Pancreas (tissue), 10 donors: Measurements from ENCODE around the gene FBXO38. TPM values are rescaled to one million over a fixed set of nuclear protein-coding genes. Genes with fewer than 3 reads are reported as not detected.

Experiments
- ATAC-seq, 4 donors: fragments of 200-7000 bp; cut with Tn5 transposase; one replicate each; pipeline versions ENCODE4 v1.8.0 to v1.9.1; 2020; ENCODE audit warnings: mild to moderate bottlenecking in 4 of 4, moderate library complexity in 4 of 4
- DNase-seq, 6 donors: peaks; one replicate each; pipeline ENCODE4 v3.0.0-alpha.2; 2020
- FAIRE-seq: peaks from 2 replicates; lab custom pipeline; 2012; peaks lifted over from hg19 to GRCh38; lab: Jason Lieb, UNC
- H3K27ac ChIP-seq, 4 donors: fragments of 200-600 bp; sonication (generic); 1 replicate in 3 of 4; 2 replicates in 1 of 4; pipeline versions ENCODE4 v1.5.0 to v1.8.0; 2020
- H3K27me3 ChIP-seq, 4 donors: fragments of 200-600 bp; one replicate each; pipeline ENCODE4 v1.8.0; 2021
- H3K36me3 ChIP-seq, 3 donors: fragments of 200-600 bp; sonication (generic) in 1 of 3; one replicate each; pipeline versions ENCODE4 v1.5.0 to v1.8.0; 2020 to 2021
- H3K4me1 ChIP-seq, 3 donors: fragments of 200-600 bp; one replicate each; pipeline ENCODE4 v1.8.0; 2021
- H3K4me3 ChIP-seq, 4 donors: fragments of 200-600 bp; sonication (generic) in 2 of 4; one replicate each; pipeline versions ENCODE4 v1.5.0 to v1.8.0; 2020 to 2021
- H3K9me3 ChIP-seq, 4 donors: fragments of 200-600 bp; one replicate each; pipeline ENCODE4 v1.8.0; 2021
- WGBS, 2 donors: extraction: QIAGEN DNeasy Blood & Tissue Kit; methylation state at CpG; one replicate each; pipeline ENCODE4 v1.1.7; 2013; 5-methylcytosine and 5-hydroxymethylcytosine counted together
- intact Hi-C, 3 donors: fragments of 100-400 bp; cut with DNase I; formaldehyde crosslinking; loops; one replicate each; pipeline versions ENCODE4 v1.11.1 to v1.14.2; 2022
- polyA plus RNA-seq, 2 donors: library from polyadenylated mRNA; stranded (reverse); fragments of 200-250 nt; gene quantifications; one replicate each; pipeline ENCODE4 v1.2.3, GENCODE V29; 2013
- total RNA-seq, 6 donors: library from RNA; stranded (reverse); fragmentation: NEBNext Ultra II Directional in 4 of 6; extraction: Animal tissue kit (Norgen Biotek cat#: 25700) in 4 of 6; gene quantifications; one replicate each; pipeline versions ENCODE4 v1.2.1 to v1.2.4, GENCODE V29; 2021 to 2023
- TF ChIP-seq, protein P1 (sequence below), 4 donors: fragments of 200-600 bp; sonication (generic) in 3 of 4; IDR thresholded peaks; one replicate each; pipeline versions ENCODE4 v1.5.0 to v1.8.0; 2021; ENCODE audit warnings: antibody characterized with exemption in 4 of 4
- donor health status: healthy with polysubstance abuse.
- donor health status: DM: no; HTN: no; CAD: no; lungs with moderate emphysema.
- donor health status: DM: no; HTN: no; CAD: no.
- donor health status: control.
- donor health status: control.
- donor health status: Bipolar disorder and iron deficiency.
- donor health status: DM: yes; HTN: yes; CAD: no.
- donor health status: DM: no; HTN: no; CAD: no.
- donor health status: DM: no; HTN: no; CAD: no.
- donor health status: DM: yes; HTN: yes; CAD: no.

FBXO38 gene, protein sequence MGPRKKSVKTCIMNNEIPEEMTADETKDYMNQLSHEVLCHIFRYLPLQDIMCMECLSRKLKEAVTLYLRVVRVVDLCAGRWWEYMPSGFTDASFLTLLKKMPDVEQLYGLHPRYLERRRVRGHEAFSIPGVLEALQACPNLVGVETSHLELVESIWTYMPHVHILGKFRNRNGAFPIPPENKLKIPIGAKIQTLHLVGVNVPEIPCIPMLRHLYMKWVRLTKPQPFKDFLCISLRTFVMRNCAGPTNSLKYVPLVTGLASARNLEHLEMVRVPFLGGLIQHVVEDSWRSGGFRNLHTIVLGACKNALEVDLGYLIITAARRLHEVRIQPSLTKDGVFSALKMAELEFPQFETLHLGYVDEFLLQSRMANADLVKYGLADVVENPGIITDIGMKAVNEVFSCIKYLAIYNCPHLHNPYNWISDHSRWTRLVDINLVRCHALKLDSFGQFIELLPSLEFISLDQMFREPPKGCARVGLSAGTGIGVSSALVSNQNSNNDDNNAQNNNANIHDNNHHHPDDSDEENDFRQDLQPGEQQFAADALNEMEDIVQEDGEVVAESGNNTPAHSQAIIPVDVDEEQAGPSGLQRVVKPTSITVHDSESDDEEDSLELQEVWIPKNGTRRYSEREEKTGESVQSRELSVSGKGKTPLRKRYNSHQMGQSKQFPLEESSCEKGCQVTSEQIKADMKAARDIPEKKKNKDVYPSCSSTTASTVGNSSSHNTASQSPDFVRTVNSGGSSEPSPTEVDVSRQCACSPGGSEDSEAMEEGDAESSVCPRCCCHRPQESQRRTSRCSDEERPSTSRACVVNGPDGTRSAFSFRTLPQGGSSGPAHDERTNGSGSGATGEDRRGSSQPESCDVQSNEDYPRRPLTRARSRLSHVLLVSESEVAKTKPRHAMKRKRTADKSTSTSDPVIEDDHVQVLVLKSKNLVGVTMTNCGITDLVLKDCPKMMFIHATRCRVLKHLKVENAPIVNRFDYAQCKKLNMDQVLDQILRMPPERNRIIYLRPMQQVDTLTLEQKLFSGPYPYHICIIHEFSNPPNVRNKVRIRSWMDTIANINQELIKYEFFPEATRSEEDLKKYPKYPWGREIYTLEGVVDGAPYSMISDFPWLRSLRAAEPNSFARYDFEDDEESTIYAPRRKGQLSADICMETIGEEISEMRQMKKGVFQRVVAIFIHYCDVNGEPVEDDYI
- total RNA-seq, result 10 to 100 TPM; 14.0 to 24.3 (median 17.0) TPM
- 10 to 100 TPM in 1 of 2 donors, 1 to 10 TPM in 1; 7.0 to 11.5 TPM for polyA plus RNA-seq

DNA sequence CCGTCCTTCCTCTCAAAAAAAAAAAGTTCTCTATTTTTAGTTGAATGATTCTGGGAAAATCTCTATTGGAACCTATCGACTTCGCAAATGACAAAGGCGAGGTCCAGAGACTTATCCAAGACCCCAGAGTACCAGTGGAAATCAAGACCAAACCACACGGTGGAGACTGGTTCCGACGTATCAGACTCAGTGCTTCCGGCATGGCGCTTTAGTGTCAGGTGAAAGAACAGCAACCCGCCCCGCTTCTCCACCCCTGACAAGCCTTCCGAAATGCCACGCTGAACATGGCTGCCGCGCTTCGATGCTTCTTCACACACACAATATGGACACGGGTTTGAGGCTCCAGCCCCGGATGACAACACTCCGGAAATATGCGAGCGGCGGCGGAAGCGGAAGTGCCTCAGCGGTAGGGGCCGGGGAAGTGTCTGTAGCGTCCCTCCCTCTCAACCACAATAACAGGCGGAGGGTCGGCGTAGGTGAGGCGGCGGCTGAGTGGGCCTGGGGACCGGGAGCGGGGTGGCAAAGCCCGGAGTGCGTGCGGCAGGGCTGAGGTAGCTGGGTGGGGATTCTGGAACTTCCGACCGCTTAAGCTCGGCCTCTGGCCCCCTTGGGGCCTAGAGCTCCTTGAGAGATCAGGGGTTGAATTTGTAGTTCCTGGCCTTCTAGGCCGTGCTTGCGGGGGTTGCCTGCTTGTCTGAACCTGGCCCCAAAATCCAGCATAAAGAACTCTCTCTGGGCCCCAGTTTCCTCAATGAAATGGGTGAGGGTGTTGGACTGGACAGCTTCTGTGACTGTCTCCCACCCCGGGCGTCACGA, at the start of gene FBXO38:
TSS of gene FBXO38 (plus strand) at position 395 of the 816 bp plus-strand sequence. CDS start 10,819 bp downstream, outside the sequence.
- intact Hi-C loops, result no loop called here
- FAIRE-seq (peak; percentile 83), ATAC-seq (peak; percentile 98 to 99 (median 98)), DNase-seq (peak; percentile 92 to 97 (median 97))
- peaks cover 14 to 25% (median 17%) of the 10 kb centered on the region in 3 donors for H3K4me1 ChIP-seq
- peak within 1 kb of the TSS; percentile 69 to 89 (median 76) for H3K27ac ChIP-seq
- TF ChIP-seq, protein P1, sequence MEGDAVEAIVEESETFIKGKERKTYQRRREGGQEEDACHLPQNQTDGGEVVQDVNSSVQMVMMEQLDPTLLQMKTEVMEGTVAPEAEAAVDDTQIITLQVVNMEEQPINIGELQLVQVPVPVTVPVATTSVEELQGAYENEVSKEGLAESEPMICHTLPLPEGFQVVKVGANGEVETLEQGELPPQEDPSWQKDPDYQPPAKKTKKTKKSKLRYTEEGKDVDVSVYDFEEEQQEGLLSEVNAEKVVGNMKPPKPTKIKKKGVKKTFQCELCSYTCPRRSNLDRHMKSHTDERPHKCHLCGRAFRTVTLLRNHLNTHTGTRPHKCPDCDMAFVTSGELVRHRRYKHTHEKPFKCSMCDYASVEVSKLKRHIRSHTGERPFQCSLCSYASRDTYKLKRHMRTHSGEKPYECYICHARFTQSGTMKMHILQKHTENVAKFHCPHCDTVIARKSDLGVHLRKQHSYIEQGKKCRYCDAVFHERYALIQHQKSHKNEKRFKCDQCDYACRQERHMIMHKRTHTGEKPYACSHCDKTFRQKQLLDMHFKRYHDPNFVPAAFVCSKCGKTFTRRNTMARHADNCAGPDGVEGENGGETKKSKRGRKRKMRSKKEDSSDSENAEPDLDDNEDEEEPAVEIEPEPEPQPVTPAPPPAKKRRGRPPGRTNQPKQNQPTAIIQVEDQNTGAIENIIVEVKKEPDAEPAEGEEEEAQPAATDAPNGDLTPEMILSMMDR (IDR thresholded peaks at IDR 0.05), result no peak
- peak within 1 kb of the TSS; percentile 64 to 96 (median 72) for H3K4me3 ChIP-seq
- H3K9me3 ChIP-seq, result no peaks in the 10 kb centered on the region
- 0% methylated on average over 45 of the region's 45 CpGs for WGBS, 2 donors
- no peaks in the 10 kb centered on the region for H3K27me3 ChIP-seq
- H3K36me3 ChIP-seq, result no peaks in the 10 kb centered on the region

DNA sequence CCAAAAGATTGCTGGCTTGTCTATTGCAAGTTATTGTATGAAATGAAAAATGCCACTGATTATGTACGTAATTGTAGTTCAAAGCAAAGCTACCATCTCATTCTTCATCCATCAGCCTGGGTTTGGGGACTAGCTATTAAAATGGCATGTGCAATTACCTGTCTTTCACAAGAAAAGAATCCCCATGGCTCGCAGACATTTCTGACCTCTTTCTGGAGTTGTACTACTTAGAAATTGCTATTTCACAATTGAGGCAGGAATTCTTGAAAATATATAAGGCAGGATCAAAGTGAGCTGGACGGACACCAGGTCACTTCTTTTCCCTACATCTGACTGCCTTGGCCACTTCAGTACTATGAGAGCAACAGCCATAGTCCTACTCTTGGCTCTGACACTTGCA, 48.5 kb upstream of the FBXO38 start, which contains the start of gene SPINK9:
TSS of gene SPINK9 (plus strand) at position 301 of the 400 bp plus-strand sequence. CDS start at position 356, 55 bp downstream.
- intact Hi-C loops, result no loop called here
- 90 to 99% methylated on average over 3 of the region's 3 CpGs for WGBS, 2 donors
- FAIRE-seq (no peak), DNase-seq (no peak), ATAC-seq (no peak)
- Histone ChIP-seq H3K27ac (no peak within 1 kb of the TSS), H3K4me1 (no peaks in the 10 kb centered on the region), H3K36me3 (no peaks in the 10 kb centered on the region), H3K9me3 (no peaks in the 10 kb centered on the region), H3K4me3 (no peak within 1 kb of the TSS), H3K27me3 (no peaks in the 10 kb centered on the region)
- TF ChIP-seq, protein P1 (IDR thresholded peaks at IDR 0.05), result no peak

DNA sequence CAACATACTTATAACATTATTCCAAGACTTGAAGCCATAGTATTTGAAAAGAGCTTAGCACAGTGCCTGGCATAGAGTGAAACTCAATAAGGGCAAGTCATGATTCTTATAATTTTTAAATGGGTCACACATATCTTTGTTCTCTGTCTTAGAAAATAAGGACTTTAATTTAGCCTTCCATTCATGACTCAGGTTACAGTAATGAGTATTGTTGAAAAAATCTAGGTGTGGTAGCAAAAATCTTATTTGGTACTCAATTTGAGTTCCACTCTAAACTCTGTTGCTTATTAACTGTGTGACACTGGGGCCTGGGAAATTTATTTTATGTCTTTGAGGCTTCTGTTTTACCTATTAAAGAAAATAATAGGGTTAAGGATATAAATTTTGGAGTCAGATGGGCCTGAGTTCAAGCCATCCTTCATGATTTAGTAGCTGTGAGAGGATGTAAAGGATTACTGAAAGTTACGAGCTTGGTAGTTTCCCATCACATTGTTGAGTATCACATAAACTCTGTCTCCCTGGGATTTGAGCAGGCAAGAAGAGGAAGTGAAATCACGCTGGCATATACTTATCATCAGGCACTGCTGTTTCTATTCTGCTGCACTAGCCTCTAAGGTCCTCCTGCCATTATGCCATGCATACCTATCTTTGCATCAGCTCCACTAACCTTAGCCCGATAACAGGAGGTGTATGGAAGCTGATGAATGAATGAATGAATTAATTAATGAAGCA, 46.9 kb upstream of the FBXO38 start:
- no peak overlapping the region for H3K27ac ChIP-seq
- intact Hi-C loops, result no loop called here
- ATAC-seq (no peak), FAIRE-seq (no peak), DNase-seq (no peak)
- H3K4me3 ChIP-seq, result no peak overlapping the region
- no peaks in the 10 kb centered on the region for H3K36me3 ChIP-seq
- no peaks in the 10 kb centered on the region for H3K9me3 ChIP-seq
- H3K27me3 ChIP-seq, result no peaks in the 10 kb centered on the region
- WGBS, 2 donors, result 89 to 95% methylated on average over 3 of the region's 3 CpGs
- TF ChIP-seq, protein P1 (IDR thresholded peaks at IDR 0.05), result no peak
- no peaks in the 10 kb centered on the region for H3K4me1 ChIP-seq
